Measurements from ENCODE around the gene ANKRD40CL. TPM values are rescaled to one million over a fixed set of nuclear protein-coding genes. Genes with fewer than 3 reads are reported as not detected.

The ANKRD40CL gene
- total and polyA plus RNA-seq, 9 of the 15 experiments (the other 6 are each of a cell fraction or from before 2014, with no cell fraction given), result not detected

DNA sequence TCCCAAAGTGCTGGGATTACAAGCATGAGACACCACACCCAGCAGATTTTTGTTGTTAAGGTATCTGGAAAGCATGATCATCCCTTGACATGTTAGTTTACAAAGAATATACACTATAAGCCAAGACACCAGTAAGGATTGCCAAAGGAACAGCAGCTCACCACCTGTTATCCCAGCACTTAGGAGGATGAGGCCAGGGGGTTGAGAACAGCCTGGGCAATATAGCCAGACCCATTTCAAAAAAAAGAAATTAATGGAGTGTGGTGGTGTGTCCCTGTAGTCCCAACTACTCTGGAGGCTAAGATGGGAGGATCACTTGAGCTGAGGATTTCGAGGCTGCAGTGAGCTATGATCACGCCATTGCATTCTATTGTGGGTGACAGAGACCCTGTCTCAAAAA is 5.1 kb downstream of the ANKRD40CL start (continued):
- TF ChIP-seq RBM25 (IDR thresholded peaks at IDR 0.05; ENCODE audit: low read depth, low read length, severe bottlenecking) (no peak), SMAD3 (CRISPR knock-in tag; conservative IDR thresholded peaks at IDR 0.05) (no peak)

DNA sequence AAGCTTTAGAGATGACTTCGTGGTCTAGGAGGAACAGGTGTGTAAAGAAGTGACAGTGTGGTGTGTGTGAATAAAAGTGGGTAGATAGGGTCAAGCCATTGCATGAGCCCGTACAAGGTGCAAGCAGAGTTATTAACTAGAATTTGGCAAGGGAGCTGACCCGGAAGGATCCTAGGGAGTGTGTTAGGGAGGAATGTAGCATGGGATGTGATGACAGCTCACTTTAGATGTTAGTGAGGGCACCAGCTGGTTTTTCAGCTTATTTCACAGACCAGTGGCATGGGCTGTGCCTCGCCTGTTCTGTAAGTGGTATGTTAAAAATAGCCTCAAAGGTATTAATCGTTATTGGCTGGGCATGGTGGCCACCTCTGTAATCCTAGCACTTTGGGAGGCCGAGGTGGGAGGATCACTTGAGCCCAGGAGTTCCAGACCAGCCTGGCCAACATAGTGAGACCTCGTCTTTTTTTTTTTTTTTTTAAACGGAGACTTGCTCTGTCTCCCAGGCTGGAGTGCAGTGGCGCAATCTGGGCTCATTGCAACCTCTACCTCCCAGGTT is 8.3 kb downstream of the ANKRD40CL start:
- DNase-seq (ENCODE audit: extremely low read depth in 1 of 4, low spot score in 3 of 4) (no peak), ATAC-seq (no peak), FAIRE-seq (no peak)
- BruUV-seq (replicated peaks), result no TSS peak
- Histone ChIP-seq H3K36me3 (ENCODE audit: control insufficient read depth, insufficient read depth, low read length) (peaks cover 15% of the 10 kb centered on the region; the same call in 1 of the 3 replicates), H4K20me1 (replicated peaks; ENCODE audit: control insufficient read depth, insufficient read depth, low read length) (no peaks in the 10 kb centered on the region), H3K9me1 (ENCODE audit: control insufficient read depth, insufficient read depth, low read length) (no peaks in the 10 kb centered on the region), H3K79me2 (ENCODE audit: control insufficient read depth, insufficient read depth, low read length) (no peaks in the 10 kb centered on the region), H2AFZ (ENCODE audit: low read depth, low read length) (no peak overlapping the region), H3K4me2 (ENCODE audit: insufficient read depth, low read length) (no peak overlapping the region), H3K9ac (ENCODE audit: insufficient read depth in 1 of 2, low read depth in 2 of 2, low read length in 2 of 2) (no peak overlapping the region), H3K9me3 (replicated peaks; ENCODE audit: control insufficient read depth, insufficient read depth, low read depth, low read length) (no peaks in the 10 kb centered on the region), H3K27ac (ENCODE audit: extremely low read depth, low read depth, low read length) (no peak overlapping the region), H3K27me3 (ENCODE audit: control insufficient read depth in 2 of 2, insufficient read depth in 2 of 2, low read length in 2 of 2) (no peaks in the 10 kb centered on the region), H3K4me1 (replicated peaks in 1 of 2; ENCODE audit: control insufficient read depth in 2 of 2, insufficient read depth in 2 of 2, low read length in 2 of 2) (peaks cover 0 to 8% of the 10 kb centered on the region in 2 experiments; a peak in 2 of 5 replicates), H3K4me3 (no peak overlapping the region)
- POLR2A ChIA-PET, result interaction anchor here (0.6 to 1.6 kb wide), 6 partner anchors 10 to 454 kb away, joined by 3 to 4 read pairs (median 3); partner anchors contain the start of gene NME2
- WGBS (ENCODE audit: insufficient coverage, low coverage, missing lambda C conversion rate), result 39% methylated on average over 7 of the region's 9 CpGs
- CTCF ChIA-PET (ENCODE audit: low intra/inter-chr PET ratio), result interaction anchor here (0.7 kb wide), 1 partner anchor 211 kb away, joined by 3 read pairs; no protein-coding TSS in a partner anchor
- intact Hi-C loops (cut with micrococcal nuclease), result no loop called here
- in situ Hi-C loops (cut with MboI), result no loop called here
- TF ChIP-seq ZBTB17 (CRISPR knock-in tag; IDR thresholded peaks at IDR 0.05) (no peak), DMBX1 (CRISPR knock-in tag; IDR thresholded peaks at IDR 0.05; ENCODE audit: borderline replicate concordance) (no peak)

Data from K562 (cell line).